Neural cell (in vitro differentiated cells): Measurements from ENCODE around the gene WDR70. TPM values are rescaled to one million over a fixed set of nuclear protein-coding genes. Genes with fewer than 3 reads are reported as not detected.

Experiments
- H2AFZ ChIP-seq: fragments of 200-600, 300-800 bp; sonication (generic), shearing (Covaris generic); 2 replicates; pipeline ENCODE4 v1.6.0; 2014; ENCODE audit warnings: low read depth, mild to moderate bottlenecking, antibody characterized with exemption, low read length, moderate library complexity
- H3F3A ChIP-seq: fragments of 200-600 bp; shearing (Covaris generic); 2 replicates; pipeline ENCODE4 v1.6.1; 2016; ENCODE audit warnings: mild to moderate bottlenecking, moderate library complexity, mixed read lengths, antibody characterized with exemption, low read length; ENCODE audit not compliant: insufficient read depth, poor library complexity, severe bottlenecking
- H3K27ac ChIP-seq: fragments of 200-600, 300-800 bp; sonication (generic), shearing (Covaris generic); 2 replicates; pipeline ENCODE4 v1.5.1; 2014; ENCODE audit warnings: mild to moderate bottlenecking, low read length, moderate library complexity
- H3K27me3 ChIP-seq: fragments of 300-800, 200-600 bp; sonication (generic), shearing (Covaris generic); 2 replicates; pipeline ENCODE4 v1.6.0; 2014; ENCODE audit warnings: mild to moderate bottlenecking, low read depth, low read length, moderate library complexity; ENCODE audit not compliant: insufficient read depth
- H3K36me3 ChIP-seq: fragments of 300-800, 200-600 bp; sonication (generic), shearing (Covaris generic); 2 replicates; pipeline ENCODE4 v1.5.1; 2014; ENCODE audit warnings: mild to moderate bottlenecking, antibody characterized with exemption, low read length, moderate library complexity; ENCODE audit not compliant: insufficient read depth
- H3K4me2 ChIP-seq: fragments of 300-800, 200-600 bp; sonication (generic), shearing (Covaris generic); 2 replicates; pipeline ENCODE4 v1.6.0; 2014; ENCODE audit warnings: mild to moderate bottlenecking, low read length
- H3K4me3 ChIP-seq: fragments of 300-800, 200-600 bp; sonication (generic), shearing (Covaris generic); 2 replicates; pipeline ENCODE4 v1.5.1; 2014; ENCODE audit warnings: mild to moderate bottlenecking, low read length, moderate library complexity
- H3K79me2 ChIP-seq: fragments of 200-600 bp; shearing (Covaris generic); replicated peaks from 2 replicates; pipeline ENCODE4 v1.6.0; 2014; ENCODE audit warnings: mild to moderate bottlenecking, low read length, moderate library complexity; ENCODE audit not compliant: insufficient read depth
- H3K9ac ChIP-seq: fragments of 300-800, 200-600 bp; sonication (generic), shearing (Covaris generic); 2 replicates; pipeline ENCODE4 v1.6.1; 2016; ENCODE audit warnings: mild to moderate bottlenecking, low read length, mixed read lengths
- H3K9me2 ChIP-seq: fragments of 200-600 bp; shearing (Covaris generic); 2 replicates; pipeline ENCODE4 v1.6.1; 2016; ENCODE audit warnings: mild to moderate bottlenecking, low read length, mixed read lengths; ENCODE audit not compliant: insufficient read depth
- H3K9me3 ChIP-seq: fragments of 200-600, 300-800 bp; sonication (generic), shearing (Covaris generic); 2 replicates; pipeline ENCODE4 v1.6.1; 2016; ENCODE audit warnings: mild to moderate bottlenecking, mixed run types, low read length, moderate library complexity, mixed read lengths
- H4K20me1 ChIP-seq: fragments of 200-600 bp; shearing (Covaris generic); 2 replicates; pipeline ENCODE4 v1.6.1; 2016; ENCODE audit warnings: mild to moderate bottlenecking, mixed run types; ENCODE audit not compliant: insufficient read depth
- EP300 ChIP-seq: fragments of 450-650 bp; conservative IDR thresholded peaks from 2 replicates; pipeline ENCODE4 v1.6.1; 2014; ENCODE audit warnings: antibody characterized with exemption, mild to moderate bottlenecking, moderate library complexity; ENCODE audit not compliant: poor library complexity, severe bottlenecking
- EZH2 ChIP-seq: fragments of 200-600, 300-800 bp; shearing (Covaris generic), sonication (generic); IDR thresholded peaks from 2 replicates; pipeline ENCODE4 v1.6.1; 2014; ENCODE audit warnings: antibody characterized with exemption, low read length, borderline replicate concordance, mild to moderate bottlenecking; ENCODE audit not compliant: insufficient read depth, poor library complexity, severe bottlenecking
- MXI1 ChIP-seq: fragments of 450-650 bp; conservative IDR thresholded peaks from 2 replicates; pipeline ENCODE4 v1.6.1; 2014; ENCODE audit warnings: antibody characterized with exemption, mild to moderate bottlenecking; ENCODE audit not compliant: poor library complexity, severe bottlenecking
- POLR2AphosphoS5 ChIP-seq: IDR thresholded peaks from 2 replicates; pipeline ENCODE4 v1.6.1; 2012
- RAD21 ChIP-seq: fragments of 450-650 bp; conservative IDR thresholded peaks from 2 replicates; pipeline ENCODE4 v1.6.1; 2014; ENCODE audit warnings: antibody characterized with exemption, mild to moderate bottlenecking, moderate library complexity
- SMC3 ChIP-seq: fragments of 450-650 bp; conservative IDR thresholded peaks from 2 replicates; pipeline ENCODE4 v1.6.1; 2014; ENCODE audit warnings: antibody characterized with exemption, mild to moderate bottlenecking, moderate library complexity; ENCODE audit not compliant: poor library complexity
- TAF1 ChIP-seq: IDR thresholded peaks from 2 replicates; pipeline ENCODE4 v1.6.1; 2012; ENCODE audit warnings: low read depth
- polyA plus RNA-seq: library from polyadenylated mRNA; depleted of rRNA; stranded (reverse); fragments of >200 nt; gene quantifications from 2 replicates; pipeline ENCODE4 v1.2.3, GENCODE V29; 2014
- TF ChIP-seq, protein P1 (sequence below): fragments of 450-650 bp; IDR thresholded peaks from 2 replicates; pipeline ENCODE4 v1.5.1; 2014; ENCODE audit warnings: antibody characterized with exemption, mild to moderate bottlenecking, moderate library complexity; ENCODE audit not compliant: poor library complexity, severe bottlenecking
- TF ChIP-seq, protein P2 (sequence below): IDR thresholded peaks from 2 replicates; pipeline ENCODE4 v1.6.1; 2012; ENCODE audit warnings: borderline replicate concordance

WDR70 gene
- polyA plus RNA-seq, 1 donor from 2014 or later: 40.9 TPM

DNA sequence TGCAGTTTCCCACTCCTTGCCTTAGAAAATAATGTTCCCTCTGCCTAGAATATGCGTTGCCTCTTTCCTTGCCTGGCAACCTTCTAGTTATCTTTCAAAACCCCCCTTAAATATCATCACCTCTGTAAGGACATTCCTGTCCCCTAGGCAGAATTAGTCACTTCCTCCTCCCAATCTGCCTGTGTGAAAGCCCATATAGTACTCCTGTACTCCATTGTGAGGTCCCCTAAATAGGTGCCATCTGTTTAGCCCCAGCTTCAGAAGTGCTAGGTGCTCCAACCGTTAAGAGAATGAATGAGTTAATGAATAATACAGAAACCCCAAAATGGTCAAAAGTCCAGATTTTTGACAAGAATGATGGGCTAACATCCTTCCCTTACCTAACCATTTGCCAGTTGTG lies 279.3 kb downstream of the WDR70 start:
- Histone ChIP-seq H3K4me2 (no peak overlapping the region), H3K9me3 (no peaks in the 10 kb centered on the region), H4K20me1 (no peaks in the 10 kb centered on the region), H2AFZ (no peak overlapping the region), H3K36me3 (no peaks in the 10 kb centered on the region), H3K4me3 (no peak overlapping the region), H3K27me3 (no peaks in the 10 kb centered on the region), H3K9me2 (no peaks in the 10 kb centered on the region), H3K79me2 (no peaks in the 10 kb centered on the region), H3F3A (no peaks in the 10 kb centered on the region), H3K9ac (no peak overlapping the region), H3K27ac (no peak overlapping the region)
- TF ChIP-seq MXI1: no peak
- TF ChIP-seq TAF1: no peak
- TF ChIP-seq, protein P1, sequence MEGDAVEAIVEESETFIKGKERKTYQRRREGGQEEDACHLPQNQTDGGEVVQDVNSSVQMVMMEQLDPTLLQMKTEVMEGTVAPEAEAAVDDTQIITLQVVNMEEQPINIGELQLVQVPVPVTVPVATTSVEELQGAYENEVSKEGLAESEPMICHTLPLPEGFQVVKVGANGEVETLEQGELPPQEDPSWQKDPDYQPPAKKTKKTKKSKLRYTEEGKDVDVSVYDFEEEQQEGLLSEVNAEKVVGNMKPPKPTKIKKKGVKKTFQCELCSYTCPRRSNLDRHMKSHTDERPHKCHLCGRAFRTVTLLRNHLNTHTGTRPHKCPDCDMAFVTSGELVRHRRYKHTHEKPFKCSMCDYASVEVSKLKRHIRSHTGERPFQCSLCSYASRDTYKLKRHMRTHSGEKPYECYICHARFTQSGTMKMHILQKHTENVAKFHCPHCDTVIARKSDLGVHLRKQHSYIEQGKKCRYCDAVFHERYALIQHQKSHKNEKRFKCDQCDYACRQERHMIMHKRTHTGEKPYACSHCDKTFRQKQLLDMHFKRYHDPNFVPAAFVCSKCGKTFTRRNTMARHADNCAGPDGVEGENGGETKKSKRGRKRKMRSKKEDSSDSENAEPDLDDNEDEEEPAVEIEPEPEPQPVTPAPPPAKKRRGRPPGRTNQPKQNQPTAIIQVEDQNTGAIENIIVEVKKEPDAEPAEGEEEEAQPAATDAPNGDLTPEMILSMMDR: no peak

DNA sequence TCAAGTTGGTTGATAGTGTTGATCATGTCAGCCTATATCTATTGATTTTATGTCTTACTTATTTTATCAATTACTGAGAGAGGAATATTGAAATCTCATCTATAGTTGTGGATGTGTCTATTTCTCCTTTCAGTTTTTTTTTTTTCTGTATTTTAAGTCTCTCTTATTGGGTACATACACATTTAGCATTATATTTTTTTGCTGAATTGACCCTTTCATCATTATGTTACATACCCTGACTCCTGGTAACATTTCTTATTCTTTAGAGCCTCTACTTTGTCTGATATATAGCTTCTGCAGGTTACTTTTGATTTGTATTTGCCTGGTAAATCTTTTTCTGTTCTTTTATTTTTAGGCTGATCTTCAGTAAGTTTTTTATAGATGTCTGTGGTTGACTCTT lies 281.2 kb downstream of the WDR70 start:
- no peaks in the 10 kb centered on the region for H3K9me2 ChIP-seq
- no peak overlapping the region for H2AFZ ChIP-seq
- H3K27me3 ChIP-seq: no peaks in the 10 kb centered on the region
- no peaks in the 10 kb centered on the region for H4K20me1 ChIP-seq
- H3K9ac ChIP-seq: no peak overlapping the region
- no peaks in the 10 kb centered on the region for H3K79me2 ChIP-seq
- H3K4me3 ChIP-seq: no peak overlapping the region
- H3F3A ChIP-seq: no peaks in the 10 kb centered on the region
- no peak for TF ChIP-seq RAD21
- no peak for TF ChIP-seq POLR2AphosphoS5
- TF ChIP-seq MXI1: no peak
- TF ChIP-seq TAF1: no peak
- TF ChIP-seq SMC3: no peak
- TF ChIP-seq, protein P2, sequence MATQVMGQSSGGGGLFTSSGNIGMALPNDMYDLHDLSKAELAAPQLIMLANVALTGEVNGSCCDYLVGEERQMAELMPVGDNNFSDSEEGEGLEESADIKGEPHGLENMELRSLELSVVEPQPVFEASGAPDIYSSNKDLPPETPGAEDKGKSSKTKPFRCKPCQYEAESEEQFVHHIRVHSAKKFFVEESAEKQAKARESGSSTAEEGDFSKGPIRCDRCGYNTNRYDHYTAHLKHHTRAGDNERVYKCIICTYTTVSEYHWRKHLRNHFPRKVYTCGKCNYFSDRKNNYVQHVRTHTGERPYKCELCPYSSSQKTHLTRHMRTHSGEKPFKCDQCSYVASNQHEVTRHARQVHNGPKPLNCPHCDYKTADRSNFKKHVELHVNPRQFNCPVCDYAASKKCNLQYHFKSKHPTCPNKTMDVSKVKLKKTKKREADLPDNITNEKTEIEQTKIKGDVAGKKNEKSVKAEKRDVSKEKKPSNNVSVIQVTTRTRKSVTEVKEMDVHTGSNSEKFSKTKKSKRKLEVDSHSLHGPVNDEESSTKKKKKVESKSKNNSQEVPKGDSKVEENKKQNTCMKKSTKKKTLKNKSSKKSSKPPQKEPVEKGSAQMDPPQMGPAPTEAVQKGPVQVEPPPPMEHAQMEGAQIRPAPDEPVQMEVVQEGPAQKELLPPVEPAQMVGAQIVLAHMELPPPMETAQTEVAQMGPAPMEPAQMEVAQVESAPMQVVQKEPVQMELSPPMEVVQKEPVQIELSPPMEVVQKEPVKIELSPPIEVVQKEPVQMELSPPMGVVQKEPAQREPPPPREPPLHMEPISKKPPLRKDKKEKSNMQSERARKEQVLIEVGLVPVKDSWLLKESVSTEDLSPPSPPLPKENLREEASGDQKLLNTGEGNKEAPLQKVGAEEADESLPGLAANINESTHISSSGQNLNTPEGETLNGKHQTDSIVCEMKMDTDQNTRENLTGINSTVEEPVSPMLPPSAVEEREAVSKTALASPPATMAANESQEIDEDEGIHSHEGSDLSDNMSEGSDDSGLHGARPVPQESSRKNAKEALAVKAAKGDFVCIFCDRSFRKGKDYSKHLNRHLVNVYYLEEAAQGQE: no peak
- TF ChIP-seq EZH2: no peak
- no peak for TF ChIP-seq EP300
- TF ChIP-seq, protein P1: no peak
- no peaks in the 10 kb centered on the region for H3K9me3 ChIP-seq
- H3K4me2 ChIP-seq: no peak overlapping the region
- H3K27ac ChIP-seq: no peak overlapping the region
- H3K36me3 ChIP-seq: no peaks in the 10 kb centered on the region
